K562 (cell line): ENCODE results near the gene TNIK.

Experiments used
- ARHGAP35 ChIP-seq: fragments of 450-650 bp; IDR thresholded peaks from 2 replicates; pipeline ENCODE4 v1.6.1; 2018; ENCODE audit not compliant: partially characterized antibody
- ATF2 ChIP-seq: sonication (generic); formaldehyde crosslinking; IDR thresholded peaks from 2 replicates; pipeline ENCODE4 v1.8.1; 2022; ENCODE audit warnings: missing genetic modification reagents
- CTCF ChIP-seq, 3 experiments: IDR thresholded peaks in 2 of 3; conservative IDR thresholded peaks in 1 of 3; 2 replicates each; pipeline ENCODE4 v1.5.1; 2011 to 2012; ENCODE audit warnings: low read length in 3 of 3, mild to moderate bottlenecking in 3 of 3, control low read depth in 2 of 3, improper control_type of control experiment in 1 of 3, inconsistent platforms in 1 of 3, low read depth in 1 of 3, mixed read lengths in 1 of 3, moderate library complexity in 1 of 3; ENCODE audit not compliant: insufficient read depth in 2 of 3
- SIN3A ChIP-seq, 2 experiments: fragments of 150-350 bp in 1 of 2; IDR thresholded peaks; 2 replicates each; pipeline ENCODE4 v1.6.1; 2011 to 2016; ENCODE audit warnings: borderline replicate concordance in 2 of 2, low read depth in 2 of 2, low read length in 2 of 2, mild to moderate bottlenecking in 2 of 2, moderate library complexity in 2 of 2; ENCODE audit not compliant: control insufficient read depth in 1 of 2
- SMAD4 ChIP-seq: fragments of 250-450 bp; sonication (Bioruptor Pico); conservative IDR thresholded peaks from 2 replicates; pipeline ENCODE4 v1.8.0; 2021; ENCODE audit warnings: inconsistent platforms, mild to moderate bottlenecking, moderate library complexity
- THAP12 ChIP-seq: fragments of 250-450 bp; sonication (Bioruptor Pico); IDR thresholded peaks from 2 replicates; pipeline ENCODE4 v1.9.0; 2021; ENCODE audit warnings: mild to moderate bottlenecking, inconsistent platforms
- ZZZ3 ChIP-seq: fragments of 450-650 bp; IDR thresholded peaks from 2 replicates; pipeline ENCODE4 v1.6.1; 2016; ENCODE audit warnings: antibody characterized with exemption, mild to moderate bottlenecking, moderate library complexity

GRCh38 chr3:171156401-171157010 is 303.7 kb downstream of the TNIK start:
- TF ChIP-seq ZZZ3: no peak
- no peak for TF ChIP-seq ATF2
- no peak for TF ChIP-seq ARHGAP35
- TF ChIP-seq THAP12: no peak
- no peak; the same call in 1 of the 2 replicates for TF ChIP-seq SMAD4 (CRISPR knock-in tag)
- no peak for TF ChIP-seq CTCF (IDR thresholded peaks at IDR 0.05 in 2 of 3, conservative IDR thresholded peaks at IDR 0.05 in 1 of 3; ENCODE audit: insufficient read depth in 2 of 3, low read depth in 1 of 3, low read length in 3 of 3)
- no peak for TF ChIP-seq SIN3A (IDR thresholded peaks at IDR 0.05; ENCODE audit: borderline replicate concordance in 2 of 2, control insufficient read depth in 1 of 2, low read depth in 2 of 2, low read length in 2 of 2)
